Kasumi-1 (cell line): Measurements from ENCODE around the gene SYT17.

ENCODE experiments used
- DNase-seq, 2 experiments: peaks; one replicate each; lab custom pipeline; 2025; lab: John Stamatoyannopoulos, UW

Gene SYT17

DNA sequence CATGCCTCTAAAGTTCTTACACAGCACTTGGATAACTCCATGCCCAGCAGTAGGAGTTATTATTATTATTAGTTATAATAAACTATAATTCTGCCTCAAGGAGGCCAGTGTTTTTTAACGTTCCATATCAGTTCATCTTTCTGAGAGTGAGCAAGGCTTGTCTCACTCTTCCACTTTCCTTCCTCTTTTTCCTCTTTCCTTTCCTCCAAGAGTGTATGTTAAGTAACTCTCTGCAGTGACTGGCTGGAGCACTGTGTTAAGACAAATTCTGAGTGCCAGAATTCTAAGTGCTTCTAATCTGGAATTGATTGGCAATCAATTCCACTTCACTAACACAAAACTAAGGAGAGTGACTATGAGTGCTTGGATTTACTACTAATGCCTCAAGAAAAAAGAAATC lies 133.9 kb downstream of the SYT17 start:
- DNase-seq, result no peak

GRCh38 chr16:19304750-19305149 lies 136.7 kb downstream of the SYT17 start:
- no peak for DNase-seq

DNA sequence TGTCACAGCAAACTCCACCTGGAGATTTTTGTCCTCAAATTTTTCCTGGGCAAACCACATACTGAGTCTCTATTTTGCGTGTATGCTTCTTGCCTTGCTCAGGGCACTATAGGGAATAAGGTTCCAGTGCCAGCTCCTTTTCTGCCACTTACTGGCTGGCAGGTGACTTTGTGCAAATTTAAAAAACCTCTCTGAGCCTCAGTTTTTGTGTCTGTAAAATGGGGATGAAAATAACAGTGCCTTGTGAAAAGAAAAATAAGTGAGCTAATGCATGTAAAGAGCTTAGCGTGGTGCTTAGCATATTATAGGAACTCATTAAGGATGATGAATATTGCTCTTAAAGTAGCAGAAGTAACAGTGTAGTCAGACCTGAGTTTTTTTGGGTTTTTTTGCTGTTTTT lies 137.4 kb downstream of the SYT17 start:
- DNase-seq, result no peak

GRCh38 chr16:19307587-19308241 lies 139.7 kb downstream of the SYT17 start:
- DNase-seq, result no peak

- DNase-seq, result no peak
Measured at GRCh38 chr16:19308392-19308791, 140.4 kb downstream of the SYT17 start.

DNA sequence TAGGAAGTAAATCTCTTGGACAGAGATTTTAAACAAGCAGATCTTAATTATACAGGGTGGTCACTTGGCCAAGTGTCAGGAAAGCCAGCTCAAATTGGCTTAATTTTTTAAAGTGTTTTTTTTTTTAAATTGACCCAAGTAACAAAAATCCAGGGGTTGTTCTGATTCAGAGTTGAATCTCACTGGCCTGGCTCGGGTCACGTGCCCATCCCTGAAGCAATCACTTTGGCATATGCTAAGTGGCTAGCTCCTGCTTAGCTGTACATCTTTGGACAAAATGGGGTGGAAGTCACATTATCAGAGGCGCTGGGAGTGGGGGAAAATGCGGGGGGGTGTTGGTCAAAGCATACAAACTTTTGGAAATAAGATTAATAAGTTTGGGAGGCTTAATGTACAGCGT lies 141.1 kb downstream of the SYT17 start:
- DNase-seq, result no peak

- DNase-seq, result no peak
Measured at GRCh38 chr16:19314718-19315425, 146.8 kb downstream of the SYT17 start.

GRCh38 chr16:19315889-19316433 lies 147.9 kb downstream of the SYT17 start:
- no peak for DNase-seq

DNA sequence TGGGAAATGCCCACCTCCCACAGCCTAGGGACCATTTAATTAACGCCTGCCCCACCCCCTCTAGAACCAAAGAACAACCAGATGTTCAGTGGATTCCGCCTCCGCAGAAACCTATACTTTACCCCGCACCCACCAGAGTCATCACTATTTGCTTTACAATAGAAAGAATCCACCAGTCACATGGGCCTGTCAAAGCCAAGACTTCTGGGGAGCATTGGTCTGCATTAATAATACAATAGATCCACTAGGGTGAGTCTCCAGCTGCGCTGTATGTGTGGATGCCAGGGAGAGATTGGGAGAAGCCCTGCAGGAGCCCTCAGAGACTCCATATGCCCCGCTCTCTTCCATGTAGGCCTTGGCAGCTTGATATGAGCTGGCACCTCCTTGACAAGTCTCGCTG lies 148.8 kb downstream of the SYT17 start:
- no peak for DNase-seq
